Hepatocyte (in vitro differentiated cells): ENCODE data around the gene RXFP4.

Experiments
- CTCF ChIP-seq: fragments of 200-600 bp; sonication (generic); IDR thresholded peaks from 2 replicates; pipeline ENCODE4 v1.5.1; 2016; ENCODE audit warnings: antibody characterized with exemption, mild to moderate bottlenecking; ENCODE audit not compliant: poor library complexity
- EZH2 ChIP-seq: fragments of 200-600 bp; sonication (generic); IDR thresholded peaks from 2 replicates; pipeline ENCODE4 v1.6.1; 2016; ENCODE audit warnings: antibody characterized with exemption, mild to moderate bottlenecking, borderline replicate concordance
- EZH2phosphoT487 ChIP-seq: fragments of 200-600 bp; sonication (generic); IDR thresholded peaks from one replicate; pipeline ENCODE4 v1.6.1; 2018; ENCODE audit warnings: antibody characterized with exemption, mild to moderate bottlenecking, low read depth, moderate library complexity; ENCODE audit not compliant: unreplicated experiment, severe bottlenecking

- no peak for TF ChIP-seq CTCF
- TF ChIP-seq EZH2phosphoT487, result no peak
- no peak for TF ChIP-seq EZH2
These were observed 43.7 kb upstream of the RXFP4 start for GRCh38 chr1:155897746-155898145.
